C1 segment of cervical spinal cord (tissue), 14 donors: ENCODE data around the gene COX19.
"Not testable (repeated sequence)": the region's sequence is repeated elsewhere in the genome, so short reads cannot be mapped to it uniquely, and the experiment has no call there.

ENCODE experiments used
- DNase-seq, 14 donors: peaks; one replicate each; lab custom pipeline; 2025; lab: John Stamatoyannopoulos, UW

The COX19 gene

DNA sequence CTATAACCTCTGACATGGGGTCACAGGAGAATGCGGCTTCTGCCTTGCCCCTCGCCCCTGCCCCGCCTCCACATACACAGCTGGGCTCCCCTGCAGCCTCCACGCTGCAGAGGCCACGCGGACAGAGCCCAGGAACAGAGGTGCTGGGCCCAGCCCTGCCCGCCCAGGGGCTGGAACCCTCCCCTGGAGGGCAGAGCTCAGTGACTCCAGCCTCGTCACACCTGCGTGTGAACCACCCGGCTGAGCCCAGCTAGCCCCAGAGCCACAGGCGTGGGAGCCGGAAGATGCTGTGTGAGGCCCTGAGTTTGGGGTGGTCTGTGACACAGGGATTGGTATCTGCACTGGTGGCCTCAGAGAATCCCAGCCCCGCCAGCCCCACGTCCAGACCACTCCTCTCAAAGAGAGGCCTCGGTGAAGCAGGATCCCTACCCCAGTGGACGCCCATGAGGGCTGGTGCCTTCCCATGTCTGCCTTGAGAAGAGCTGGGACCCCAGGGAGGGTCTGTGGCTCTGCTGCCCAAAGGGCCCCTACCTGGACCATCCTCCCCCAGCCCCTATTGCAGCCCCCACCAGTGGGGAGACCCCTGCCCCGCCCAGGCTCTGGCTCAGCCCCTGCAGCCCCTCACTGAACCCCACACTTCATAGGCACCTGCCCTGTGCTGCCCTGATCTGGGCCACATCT, 12.8 kb downstream of the COX19 start:
- no peak for DNase-seq

- DNase-seq: no peak
Observed at GRCh38 chr7:961546-962400, 13.6 kb downstream of the COX19 start.

DNA sequence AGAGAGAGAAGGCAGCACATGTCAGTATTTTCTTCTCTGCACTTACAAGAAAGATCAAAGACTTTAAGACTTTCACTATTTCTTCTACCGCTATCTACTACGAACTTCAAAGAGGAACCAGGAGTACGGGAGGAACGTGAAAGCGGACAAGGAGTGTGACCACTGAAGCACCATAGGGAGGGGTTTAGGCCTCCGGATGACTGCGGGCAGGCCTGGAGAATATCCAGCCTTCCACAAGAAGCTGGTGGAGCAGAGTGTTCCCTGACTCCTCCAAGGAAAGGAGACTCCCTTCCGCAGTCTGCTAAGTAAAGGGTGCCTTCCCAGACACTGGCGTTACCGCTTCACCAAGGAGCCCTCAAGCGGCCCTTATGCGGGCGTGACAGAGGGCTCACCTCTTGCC, 14.4 kb downstream of the COX19 start:
- DNase-seq: not testable (repeated sequence)

GRCh38 chr7:960269-960871, 15.0 kb downstream of the COX19 start:
- peak in 1 of 14 donors; percentile 29 for DNase-seq

GRCh38 chr7:959740-960139, 15.6 kb downstream of the COX19 start:
- DNase-seq: not testable (repeated sequence)

DNA sequence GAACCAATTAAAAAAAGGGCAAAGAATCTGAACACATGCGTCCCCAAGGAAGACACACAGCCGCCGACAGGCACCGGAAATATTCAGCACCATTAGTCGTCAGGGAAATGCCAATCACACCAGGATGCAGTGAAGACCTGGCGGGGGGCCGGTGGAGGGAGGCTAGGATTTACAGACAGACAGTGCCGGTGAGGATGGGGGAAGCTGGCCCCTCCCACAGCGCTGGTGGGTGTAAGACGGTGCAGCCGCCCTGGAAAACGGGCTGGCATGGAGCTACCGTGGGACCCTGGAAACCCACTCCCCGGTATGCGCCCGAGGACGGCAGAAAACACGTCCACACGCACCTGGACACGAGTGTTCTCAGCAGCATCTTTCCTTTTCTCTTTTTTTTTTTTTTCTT, 16.1 kb downstream of the COX19 start:
- DNase-seq: no peak

DNA sequence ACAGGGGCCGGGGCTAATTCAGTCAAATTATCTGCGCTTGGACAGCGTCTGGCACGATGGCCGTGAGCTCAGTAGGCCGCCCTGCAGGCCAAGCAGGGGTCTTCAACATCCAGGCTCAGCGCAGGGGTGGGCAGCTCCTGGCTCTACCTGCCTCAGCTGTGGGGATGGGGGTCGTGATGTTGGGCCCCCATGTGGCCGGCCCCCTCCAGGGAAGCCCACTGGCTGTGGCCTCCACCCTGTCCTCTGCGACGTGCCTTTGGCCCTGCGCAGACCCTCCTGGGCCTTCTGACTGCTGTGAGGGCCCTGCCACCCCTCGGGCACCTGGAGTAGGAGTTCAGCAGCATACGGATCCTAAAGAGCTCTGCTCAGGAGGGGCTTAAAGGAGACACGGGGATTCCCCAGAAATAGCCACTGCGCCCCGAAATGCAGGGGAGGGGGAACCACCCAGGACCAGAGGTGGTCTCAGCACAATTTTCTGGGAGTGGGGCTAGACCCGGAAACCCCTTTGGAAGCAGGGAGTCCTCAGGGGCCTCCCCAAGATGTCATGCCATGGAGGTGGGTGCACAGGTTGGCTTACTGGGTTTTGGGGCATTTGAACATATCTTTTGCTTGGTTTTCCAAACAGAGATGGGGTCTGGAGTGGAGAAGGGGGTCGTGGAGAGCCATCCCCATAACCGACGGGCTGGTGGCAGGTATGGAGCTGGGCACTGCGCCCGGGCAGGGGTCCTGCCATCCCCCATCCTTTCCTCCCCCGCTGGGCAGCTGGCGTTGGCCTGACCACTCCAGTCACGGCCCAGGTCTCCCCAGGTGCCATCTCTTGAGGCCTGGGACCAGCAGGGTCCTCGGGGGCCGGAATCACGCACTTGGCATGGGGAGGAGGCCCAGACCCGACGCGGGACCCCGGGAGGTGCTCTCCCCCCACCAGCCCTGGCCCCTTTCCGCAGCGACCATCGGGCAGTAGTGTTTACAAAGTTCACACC, 16.8 kb downstream of the COX19 start:
- no peak for DNase-seq

- DNase-seq: peak in 3 of 14 donors; percentile 23 to 35 (median 26)
Observed at GRCh38 chr7:957418-958220, 17.7 kb downstream of the COX19 start.

DNA sequence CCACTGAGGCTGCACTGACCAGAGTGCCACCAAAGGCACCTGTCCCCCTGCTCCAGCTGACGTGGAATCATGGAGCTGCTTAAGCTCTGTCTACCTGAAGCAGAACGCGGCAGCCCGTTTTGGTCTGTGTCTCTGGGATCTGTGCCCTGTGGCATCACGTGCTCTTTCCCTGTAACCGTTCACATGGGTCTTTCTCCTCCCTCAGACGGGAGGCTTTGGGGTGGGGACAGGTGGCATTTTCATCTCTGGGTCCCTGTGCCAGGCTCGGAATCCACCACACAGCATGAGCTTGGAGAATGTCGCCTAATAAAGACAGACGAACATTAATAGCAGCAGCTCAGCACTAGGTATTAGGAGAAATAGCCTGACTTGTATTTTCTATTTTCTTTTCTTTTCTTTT, 19.3 kb downstream of the COX19 start:
- DNase-seq: peak in 3 of 14 donors; percentile 18 to 96 (median 29)

- peak in 3 of 14 donors; percentile 12 to 66 (median 39) for DNase-seq
Observed at GRCh38 chr7:954330-955238, 20.8 kb downstream of the COX19 start, which contains the start of gene ADAP1. ADAP1 (minus strand) TSS chr7:954680; CDS start chr7:954477, 203 bp downstream.

- peak in 12 of 14 donors; percentile 17 to 85 (median 66) for DNase-seq
Observed at GRCh38 chr7:953547-954327, 21.6 kb downstream of the COX19 start.

DNA sequence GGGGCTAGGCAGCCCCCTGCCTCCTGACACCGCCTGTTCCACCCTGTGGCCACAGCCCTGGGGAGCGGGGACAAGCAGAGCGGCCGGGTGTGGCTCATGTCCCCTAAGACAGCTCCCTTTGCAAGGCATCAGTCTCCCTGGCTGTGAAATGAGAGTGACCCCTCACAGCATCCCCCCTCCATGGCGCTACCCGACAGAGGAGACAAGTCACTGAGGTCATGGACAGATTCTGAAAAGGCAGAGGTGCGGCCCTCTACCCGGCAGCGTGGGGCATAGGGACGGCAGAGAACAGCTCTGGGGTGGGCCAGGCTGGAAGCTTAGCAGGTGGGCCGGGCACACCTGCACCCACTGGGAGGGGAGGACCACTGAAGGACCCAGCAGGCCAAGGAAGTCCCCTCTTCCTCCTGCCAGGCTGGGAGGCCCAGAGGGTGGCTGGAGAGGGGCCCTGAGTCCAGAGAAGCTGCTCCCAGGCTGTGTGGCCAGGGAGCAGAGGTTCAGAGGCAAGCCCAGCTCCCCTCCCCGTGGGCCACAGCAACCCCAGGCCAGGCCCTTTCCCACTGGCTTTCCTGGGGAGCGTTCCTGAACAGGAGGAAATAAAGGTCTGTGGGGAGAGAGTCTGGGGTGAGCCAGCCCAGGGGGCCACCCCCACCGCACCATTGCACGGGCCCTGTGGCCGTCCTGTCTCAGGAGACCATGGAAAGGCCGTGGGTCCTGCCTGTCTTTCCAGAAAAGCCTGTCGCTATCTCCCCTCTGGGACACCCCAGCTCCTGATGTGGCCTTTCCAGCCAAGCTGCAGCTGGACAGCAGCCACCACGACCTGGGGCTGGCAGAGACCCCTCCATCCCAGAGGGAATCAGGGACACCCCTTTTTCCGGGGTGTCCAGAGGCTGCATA, 22.6 kb downstream of the COX19 start:
- peak in 2 of 14 donors; percentile 56 to 60 for DNase-seq

DNA sequence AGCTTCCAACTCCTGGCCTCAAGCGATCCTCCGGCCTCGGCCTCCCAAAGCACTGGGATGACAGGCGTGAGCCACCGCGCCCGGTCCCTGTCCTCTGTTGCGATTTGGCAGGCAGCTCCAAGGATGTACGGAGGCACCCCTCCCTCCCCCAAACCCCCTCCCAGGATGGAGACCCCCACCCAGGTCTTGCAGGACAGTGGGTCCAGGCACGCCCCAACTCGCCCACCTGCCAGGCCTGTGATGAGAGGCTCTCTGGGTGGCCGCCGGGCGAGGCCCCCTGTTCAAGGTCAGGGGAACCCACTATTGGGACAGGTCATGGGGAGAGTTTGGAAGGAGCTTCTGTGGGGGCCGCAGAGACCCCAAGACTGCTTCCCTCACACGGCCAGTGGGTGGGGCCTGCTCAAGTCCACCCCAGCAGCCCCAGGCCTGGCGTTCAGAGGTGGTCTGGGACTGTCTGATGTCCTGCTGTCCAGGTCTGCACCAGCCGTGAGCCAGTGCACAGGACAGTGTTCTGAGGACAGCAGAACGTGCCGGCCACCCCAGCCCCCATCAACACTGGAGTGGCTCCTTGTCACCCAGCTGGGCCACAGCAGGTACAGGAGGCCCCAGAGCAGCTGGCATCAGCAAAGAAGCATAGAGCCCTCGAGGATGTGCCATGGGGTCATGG, 23.3 kb downstream of the COX19 start:
- DNase-seq: no peak

- peak in 1 of 14 donors; percentile 16 for DNase-seq
Observed at GRCh38 chr7:949021-949934, 26.1 kb downstream of the COX19 start.

GRCh38 chr7:947391-948210, 27.7 kb downstream of the COX19 start:
- no peak for DNase-seq
